IMR-90 (cell line): ENCODE measurements around the gene OXLD1. TPM values are rescaled to one million over a fixed set of nuclear protein-coding genes. Genes with fewer than 3 reads are reported as not detected.

Source experiments
- ATAC-seq: fragments of 200-7000 bp; cut with Tn5 transposase; 2 replicates; pipeline ENCODE4 v1.9.1; 2020; ENCODE audit warnings: low read depth, mild to moderate bottlenecking, moderate library complexity
- BruUV-seq: library from RNA; stranded (reverse); fragments of 400-500 nt; replicated peaks from 2 replicates; lab custom pipeline; 2021; lab: Mats Ljungman, UMichigan
- CTCF ChIA-PET: fragments of 300-600 bp; formaldehyde crosslinking; extraction: SDS; loops from one replicate; lab custom pipeline; 2021; ENCODE audit warnings: antibody characterized with exemption; lab: Yijun Ruan, JAX
- POLR2A ChIA-PET: fragments of 300-600 bp; sonication (Branson Sonifier 250); formaldehyde crosslinking; loops from one replicate; lab custom pipeline; 2022; ENCODE audit warnings: antibody characterized with exemption; ENCODE audit not compliant: unreplicated experiment; lab: Charles Lee
- DNase-seq: peaks from one replicate; pipeline ENCODE4 v3.0.0; 2013
- H2AFZ ChIP-seq: replicated peaks from 2 replicates; pipeline ENCODE3; 2013; ENCODE audit warnings: low read length, mild to moderate bottlenecking; ENCODE audit not compliant: poor library complexity
- H2AK5ac ChIP-seq: 2 replicates; pipeline ENCODE4 v1.6.1; 2013; ENCODE audit warnings: low read depth, low read length, inconsistent platforms
- H2AK9ac ChIP-seq: replicated peaks from 2 replicates; pipeline ENCODE3; 2013; ENCODE audit warnings: mild to moderate bottlenecking, low read depth, low read length, moderate library complexity; ENCODE audit not compliant: poor library complexity
- H2BK120ac ChIP-seq: 2 replicates; pipeline ENCODE4 v1.6.1; 2013; ENCODE audit warnings: low read depth, low read length, inconsistent platforms
- H2BK15ac ChIP-seq: 3 replicates; pipeline ENCODE4 v1.6.1; 2013; ENCODE audit warnings: low read depth, low read length, inconsistent platforms
- H2BK20ac ChIP-seq: 2 replicates; pipeline ENCODE4 v1.6.1; 2013; ENCODE audit warnings: low read depth, mild to moderate bottlenecking, inconsistent platforms, low read length, moderate library complexity
- H2BK5ac ChIP-seq: 2 replicates; pipeline ENCODE4 v1.6.1; 2013; ENCODE audit warnings: mild to moderate bottlenecking, low read depth, low read length, inconsistent platforms; ENCODE audit not compliant: poor library complexity, severe bottlenecking
- H3K14ac ChIP-seq: replicated peaks from 2 replicates; pipeline ENCODE4 v1.6.1; 2013; ENCODE audit warnings: low read depth, low read length, inconsistent platforms
- H3K18ac ChIP-seq: 2 replicates; pipeline ENCODE4 v1.6.1; 2013; ENCODE audit warnings: low read depth, low read length, control low read depth
- H3K23ac ChIP-seq: 2 replicates; pipeline ENCODE4 v1.6.1; 2013; ENCODE audit warnings: low read depth, low read length, inconsistent platforms
- H3K27ac ChIP-seq: 2 replicates; pipeline ENCODE4 v1.5.1; 2013; ENCODE audit warnings: mild to moderate bottlenecking, control low read depth, low read length; ENCODE audit not compliant: insufficient read depth
- H3K27me3 ChIP-seq: 2 replicates; pipeline ENCODE4 v1.6.1; 2013; ENCODE audit warnings: low read length; ENCODE audit not compliant: control insufficient read depth, insufficient read depth
- H3K36me3 ChIP-seq: 2 replicates; pipeline ENCODE4 v1.6.1; 2013; ENCODE audit warnings: low read length, mixed read lengths; ENCODE audit not compliant: control insufficient read depth, insufficient read depth
- H3K4ac ChIP-seq: 2 replicates; pipeline ENCODE4 v1.6.1; 2013; ENCODE audit warnings: low read depth, low read length, inconsistent platforms
- H3K4me1 ChIP-seq: 2 replicates; pipeline ENCODE4 v1.6.1; 2013; ENCODE audit warnings: low read length, mixed read lengths; ENCODE audit not compliant: control insufficient read depth, insufficient read depth
- H3K4me2 ChIP-seq: 2 replicates; pipeline ENCODE4 v1.6.1; 2013; ENCODE audit warnings: low read depth, mild to moderate bottlenecking, control low read depth, low read length, moderate library complexity
- H3K4me3 ChIP-seq: 2 replicates; pipeline ENCODE4 v1.5.1; 2013; ENCODE audit warnings: low read depth, mild to moderate bottlenecking, control low read depth, low read length, moderate library complexity; ENCODE audit not compliant: insufficient read depth
- H3K56ac ChIP-seq: 2 replicates; pipeline ENCODE4 v1.6.1; 2013; ENCODE audit warnings: low read length, inconsistent platforms; ENCODE audit not compliant: insufficient read depth; ENCODE audit errors: extremely low read depth
- H3K79me1 ChIP-seq, 2 experiments: 2 replicates each; pipeline ENCODE4 v1.6.1; 2013; ENCODE audit warnings: low read length in 2 of 2, inconsistent platforms in 1 of 2, low read depth in 1 of 2
- H3K9ac ChIP-seq: 2 replicates; pipeline ENCODE4 v1.6.1; 2013; ENCODE audit warnings: low read depth, low read length, control low read depth
- H3K9me1 ChIP-seq: 2 replicates; pipeline ENCODE4 v1.6.1; 2013; ENCODE audit warnings: low read length, inconsistent platforms; ENCODE audit not compliant: insufficient read depth
- H3K9me3 ChIP-seq: 2 replicates; pipeline ENCODE4 v1.6.1; 2013; ENCODE audit warnings: low read length; ENCODE audit not compliant: control insufficient read depth, insufficient read depth
- H4K20me1 ChIP-seq: 2 replicates; pipeline ENCODE4 v1.6.1; 2013; ENCODE audit warnings: low read length, inconsistent platforms; ENCODE audit not compliant: insufficient read depth
- H4K5ac ChIP-seq: 2 replicates; pipeline ENCODE4 v1.6.1; 2013; ENCODE audit warnings: mild to moderate bottlenecking, low read depth, low read length, control low read depth
- H4K8ac ChIP-seq, 2 experiments: 2 replicates each; pipeline ENCODE4 v1.6.1; 2013; ENCODE audit warnings: low read depth in 2 of 2, low read length in 2 of 2, control low read depth in 1 of 2, inconsistent platforms in 1 of 2
- H4K91ac ChIP-seq: 2 replicates; pipeline ENCODE4 v1.6.1; 2013; ENCODE audit warnings: low read depth, low read length, inconsistent platforms; ENCODE audit not compliant: insufficient read depth
- BHLHE40 ChIP-seq: fragments of 150-350 bp; IDR thresholded peaks from 2 replicates; pipeline ENCODE4 v1.6.1; 2016; ENCODE audit warnings: mild to moderate bottlenecking, low read depth, low read length
- CEBPB ChIP-seq: IDR thresholded peaks from 2 replicates; pipeline ENCODE4 v1.6.1; 2012; ENCODE audit warnings: low read depth, low read length, improper control_type of control experiment
- ELK1 ChIP-seq: fragments of 150-350 bp; IDR thresholded peaks from 2 replicates; pipeline ENCODE4 v1.6.1; 2016; ENCODE audit warnings: low read depth, mild to moderate bottlenecking, low read length, moderate library complexity, borderline replicate concordance
- FOS ChIP-seq: fragments of 150-350 bp; IDR thresholded peaks from 2 replicates; pipeline ENCODE4 v1.6.1; 2016; ENCODE audit warnings: low read depth, low read length
- MAFK ChIP-seq: IDR thresholded peaks from 2 replicates; pipeline ENCODE4 v1.6.1; 2012; ENCODE audit warnings: low read depth, low read length, improper control_type of control experiment
- MAZ ChIP-seq: IDR thresholded peaks from 2 replicates; pipeline ENCODE4 v1.6.1; 2012; ENCODE audit warnings: low read depth, mild to moderate bottlenecking, low read length, improper control_type of control experiment, moderate library complexity, borderline replicate concordance
- NFE2L2 ChIP-seq: fragments of 150-350 bp; IDR thresholded peaks from 2 replicates; pipeline ENCODE4 v1.6.1; 2016; ENCODE audit warnings: low read depth, mild to moderate bottlenecking, low read length
- POLR2A ChIP-seq: IDR thresholded peaks from 2 replicates; pipeline ENCODE4 v1.6.1; 2012; ENCODE audit warnings: mild to moderate bottlenecking, low read depth, low read length
- RCOR1 ChIP-seq: IDR thresholded peaks from 2 replicates; pipeline ENCODE4 v1.6.1; 2012; ENCODE audit warnings: mild to moderate bottlenecking, low read length, improper control_type of control experiment; ENCODE audit not compliant: insufficient replicate concordance
- RFX5 ChIP-seq: IDR thresholded peaks from 2 replicates; pipeline ENCODE4 v1.8.0; 2012; ENCODE audit warnings: low read depth, mild to moderate bottlenecking, low read length, moderate library complexity
- WGBS, 2 experiments: methylation state at CpG; one replicate each; pipeline versions ENCODE4 v1.1.5 to v1.1.7; 2013; ENCODE audit warnings: missing lambda C conversion rate in 2 of 2; ENCODE audit not compliant: insufficient read length in 1 of 2; ENCODE audit errors: extremely low coverage in 2 of 2; 5-methylcytosine and 5-hydroxymethylcytosine counted together
- dilution Hi-C: fragments of 300-500 bp; cut with HindIII; formaldehyde crosslinking; loops from one replicate; pipeline ENCODE4 v1.14.3; 2018; ENCODE audit warnings: low sequenced_read_pairs; ENCODE audit not compliant: unreplicated experiment
- in situ Hi-C: fragments of 300-500 bp; cut with MboI; formaldehyde crosslinking; loops from 3 replicates; pipeline ENCODE4 v1.14.3; 2019; ENCODE audit warnings: low sequenced_read_pairs, inconsistent platforms, mixed read lengths
- intact Hi-C: fragments of 100-400 bp; cut with micrococcal nuclease; formaldehyde crosslinking; loops from 2 replicates; pipeline ENCODE4 v1.10.0; 2022
- polyA plus RNA-seq, 3 experiments: library from polyadenylated mRNA; depleted of rRNA; stranded (reverse); fragments of >200 nt; gene quantifications; 2 replicates each; pipeline ENCODE4 v1.2.3, GENCODE V29; 2012; ENCODE audit warnings: low replicate concordance in 1 of 3
- total RNA-seq: library from RNA; depleted of rRNA; stranded (reverse); fragments of >200 nt; gene quantifications from 2 replicates; pipeline ENCODE4 v1.2.3, GENCODE V29; 2012

The OXLD1 gene
- total and polyA plus RNA-seq, 2 of the 4 experiments (the other 2 are of a cell fraction): 9.9 to 22.3 TPM

GRCh38 chr17:81683584-81684441 lies 17.4 kb upstream of the OXLD1 start, which contains the start of the genes ARL16 and HGS:
TSS of gene ARL16 (minus strand) at chr17:81683797. CDS start at chr17:81683753, 44 bp downstream.
TSS of gene HGS (plus strand) at chr17:81684011. CDS start at chr17:81684067, 56 bp downstream.
- H3K4me1 ChIP-seq: peaks cover 10% of the 10 kb centered on the region
- BruUV-seq: no TSS peak
- H2BK20ac ChIP-seq: no peak within 1 kb of the TSS
- peak within 1 kb of the TSS; percentile 82 for H3K4ac ChIP-seq
- peak within 1 kb of the TSS; percentile 87 for H2AFZ ChIP-seq
- H3K56ac ChIP-seq: peak within 1 kb of the TSS; percentile 64
- ATAC-seq (peak; percentile 96), DNase-seq (peak; percentile 99)
- H3K9me1 ChIP-seq: peaks cover 6% of the 10 kb centered on the region; the same call in 1 of the 2 replicates
- H3K9ac ChIP-seq: peak within 1 kb of the TSS; percentile 90
- H2BK120ac ChIP-seq: peak within 1 kb of the TSS; percentile 21; the same call in 1 of the 2 replicates
- H3K4me2 ChIP-seq: peak within 1 kb of the TSS; percentile 99
- peak within 1 kb of the TSS; percentile 98 for H3K23ac ChIP-seq
- intact Hi-C loops (no loop called here), in situ Hi-C loops (no loop called here), dilution Hi-C loops (no loop called here)
- peaks cover 17 to 78% of the 10 kb centered on the region in 2 experiments; a peak in 3 of 4 replicates for H3K79me1 ChIP-seq
- no peak within 1 kb of the TSS; the same call in 2 of the 3 replicates for H2BK15ac ChIP-seq
- peak within 1 kb of the TSS; percentile 79 for H3K14ac ChIP-seq
- peak within 1 kb of the TSS; percentile 99 for H2AK5ac ChIP-seq
- H3K27ac ChIP-seq: peak within 1 kb of the TSS; percentile 81
- CTCF ChIA-PET: no interaction called here
- H4K8ac ChIP-seq: peak within 1 kb of the TSS; percentile 80 to 95
- peaks cover 49% of the 10 kb centered on the region for H4K20me1 ChIP-seq
- H2AK9ac ChIP-seq: peak within 1 kb of the TSS; percentile 97
- peak within 1 kb of the TSS; percentile 85 for H4K91ac ChIP-seq
- WGBS, 2 experiments: 1% methylated on average over 91 of the region's 112 CpGs; no CpG with 5 or more reads in 1 of the 2 experiments
- H3K9me3 ChIP-seq: no peaks in the 10 kb centered on the region
- POLR2A ChIA-PET: interaction anchor here (0.6 to 0.7 kb wide), 2 partner anchors 24 to 206 kb away, joined by 3 to 8 read pairs; no protein-coding TSS in a partner anchor
- peak within 1 kb of the TSS; percentile 56 for H3K18ac ChIP-seq
- H4K5ac ChIP-seq: peak within 1 kb of the TSS; percentile 72
- H3K4me3 ChIP-seq: peak within 1 kb of the TSS; percentile 68
- H3K36me3 ChIP-seq: peaks cover 35% of the 10 kb centered on the region
- TF ChIP-seq RCOR1 (no peak), POLR2A (peak; percentile 92), CEBPB (no peak), MAFK (no peak), NFE2L2 (peak; percentile 71; the same call in 1 of the 2 replicates), BHLHE40 (peak; percentile 43; the same call in 1 of the 2 replicates), ELK1 (no peak), MAZ (peak; percentile 96), FOS (peak; percentile 56; the same call in 1 of the 2 replicates), RFX5 (0 out of 2 replicates have a peak, but pooled peaks have one; percentile 9)
- peak within 1 kb of the TSS; percentile 75 for H2BK5ac ChIP-seq
- H3K27me3 ChIP-seq: no peaks in the 10 kb centered on the region
